ENCODE results near the gene SSTR1.

- TF ChIP-seq, protein P1, sequence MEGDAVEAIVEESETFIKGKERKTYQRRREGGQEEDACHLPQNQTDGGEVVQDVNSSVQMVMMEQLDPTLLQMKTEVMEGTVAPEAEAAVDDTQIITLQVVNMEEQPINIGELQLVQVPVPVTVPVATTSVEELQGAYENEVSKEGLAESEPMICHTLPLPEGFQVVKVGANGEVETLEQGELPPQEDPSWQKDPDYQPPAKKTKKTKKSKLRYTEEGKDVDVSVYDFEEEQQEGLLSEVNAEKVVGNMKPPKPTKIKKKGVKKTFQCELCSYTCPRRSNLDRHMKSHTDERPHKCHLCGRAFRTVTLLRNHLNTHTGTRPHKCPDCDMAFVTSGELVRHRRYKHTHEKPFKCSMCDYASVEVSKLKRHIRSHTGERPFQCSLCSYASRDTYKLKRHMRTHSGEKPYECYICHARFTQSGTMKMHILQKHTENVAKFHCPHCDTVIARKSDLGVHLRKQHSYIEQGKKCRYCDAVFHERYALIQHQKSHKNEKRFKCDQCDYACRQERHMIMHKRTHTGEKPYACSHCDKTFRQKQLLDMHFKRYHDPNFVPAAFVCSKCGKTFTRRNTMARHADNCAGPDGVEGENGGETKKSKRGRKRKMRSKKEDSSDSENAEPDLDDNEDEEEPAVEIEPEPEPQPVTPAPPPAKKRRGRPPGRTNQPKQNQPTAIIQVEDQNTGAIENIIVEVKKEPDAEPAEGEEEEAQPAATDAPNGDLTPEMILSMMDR (IDR thresholded peaks at IDR 0.05), result no peak
- TF ChIP-seq POLR2A (IDR thresholded peaks at IDR 0.05), result no peak
These were observed 32.0 kb upstream of the SSTR1 start for GRCh38 chr14:38175658-38176057.
